Uterus (tissue), 4 donors: Measurements from ENCODE around the gene BMERB1. TPM values are rescaled to one million over a fixed set of nuclear protein-coding genes. Genes with fewer than 3 reads are reported as not detected.
"Not testable (repeated sequence)": the region's sequence is repeated elsewhere in the genome, so short reads cannot be mapped to it uniquely, and the experiment has no call there.

ENCODE experiments used
- DNase-seq, 2 donors: peaks; one replicate each; pipeline ENCODE4 v3.0.0-alpha.2; 2019 to 2020
- H3K27ac ChIP-seq, 2 donors: fragments of 200-600 bp; sonication (generic); 1 replicate in 1 of 2; 2 replicates in 1 of 2; pipeline ENCODE4 v1.5.1; 2016 to 2018
- H3K27me3 ChIP-seq, 2 donors: fragments of 200-600 bp; sonication (generic); one replicate each; pipeline ENCODE4 v1.5.1; 2018 to 2019; ENCODE audit warnings: control low read depth in 1 of 2
- H3K36me3 ChIP-seq, 2 donors: fragments of 200-600 bp; sonication (generic); one replicate each; pipeline ENCODE4 v1.5.1; 2019; ENCODE audit warnings: control low read depth in 1 of 2
- H3K4me1 ChIP-seq, 2 donors: fragments of 200-600 bp; sonication (generic); one replicate each; pipeline ENCODE4 v1.5.1; 2018 to 2019; ENCODE audit warnings: control low read depth in 1 of 2
- H3K4me3 ChIP-seq, 2 donors: fragments of 200-600 bp; sonication (generic); 1 replicate in 1 of 2; 2 replicates in 1 of 2; pipeline ENCODE4 v1.5.1; 2018 to 2019; ENCODE audit warnings: mild to moderate bottlenecking in 1 of 2
- H3K9me3 ChIP-seq, 2 donors: fragments of 200-600 bp; sonication (generic); one replicate each; pipeline ENCODE4 v1.5.1; 2019; ENCODE audit warnings: control low read depth in 1 of 2
- CTCF ChIP-seq, 4 experiments: fragments of 200-600 bp in 2 of 4; fragments of 450-650 bp in 2 of 4; sonication (generic) in 2 of 4; IDR thresholded peaks; one replicate each; pipeline ENCODE4 v1.5.1; 2016 to 2019; ENCODE audit warnings: antibody characterized with exemption in 4 of 4, mild to moderate bottlenecking in 2 of 4, moderate library complexity in 1 of 4
- POLR2A ChIP-seq, 2 donors: fragments of 450-650 bp; IDR thresholded peaks; one replicate each; pipeline ENCODE4 v1.6.1; 2016; ENCODE audit warnings: antibody characterized with exemption in 2 of 2, mild to moderate bottlenecking in 1 of 2, moderate library complexity in 1 of 2
- intact Hi-C: fragments of 100-400 bp; cut with DNase I; formaldehyde crosslinking; loops from one replicate; pipeline ENCODE4 v1.15.1; 2023; ENCODE audit warnings: low total_unique reads
- total RNA-seq, 4 donors: library from RNA; depleted of rRNA in 3 of 4; stranded (reverse); fragments of >200 nt in 3 of 4; gene quantifications; one replicate each; pipeline versions ENCODE4 v1.1.0 to v1.2.4, GENCODE V29; 2014 to 2023
- donor health status: DM: yes; HTN: yes; CAD: no.

The BMERB1 gene
- total RNA-seq, 4 donors from 2014 or later, result 12.8 to 98.9 (median 39.2) TPM

DNA sequence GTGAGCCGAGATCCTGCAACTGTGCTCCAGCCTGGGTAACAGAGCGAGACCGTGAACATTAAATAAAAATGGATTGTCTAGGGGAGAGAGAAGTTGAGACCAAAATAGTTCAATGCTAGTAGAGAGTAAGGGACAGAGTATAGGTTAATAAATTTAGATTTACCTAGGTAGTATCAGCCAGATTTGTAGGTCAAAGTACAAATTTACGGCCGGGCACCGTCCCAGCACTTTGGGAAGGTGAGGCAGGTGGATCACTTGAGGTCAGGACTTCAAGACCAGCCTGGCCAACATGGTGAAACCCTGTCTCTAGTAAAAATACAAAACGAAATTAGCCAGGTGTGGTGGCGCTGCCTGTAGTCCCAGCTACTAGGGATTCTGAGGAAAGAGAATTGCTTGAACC, 12.2 kb upstream of the BMERB1 start:
- H3K27me3 ChIP-seq, result no peaks in the 10 kb centered on the region
- intact Hi-C loops, result no loop called here
- no peak overlapping the region for H3K4me3 ChIP-seq
- no peaks in the 10 kb centered on the region for H3K4me1 ChIP-seq
- no peak for DNase-seq
- H3K36me3 ChIP-seq, result no peaks in the 10 kb centered on the region
- H3K9me3 ChIP-seq, result no peaks in the 10 kb centered on the region
- no peak for TF ChIP-seq CTCF (IDR thresholded peaks at IDR 0.05)
- no peak for TF ChIP-seq POLR2A (IDR thresholded peaks at IDR 0.05)
- no peak overlapping the region for H3K27ac ChIP-seq

DNA sequence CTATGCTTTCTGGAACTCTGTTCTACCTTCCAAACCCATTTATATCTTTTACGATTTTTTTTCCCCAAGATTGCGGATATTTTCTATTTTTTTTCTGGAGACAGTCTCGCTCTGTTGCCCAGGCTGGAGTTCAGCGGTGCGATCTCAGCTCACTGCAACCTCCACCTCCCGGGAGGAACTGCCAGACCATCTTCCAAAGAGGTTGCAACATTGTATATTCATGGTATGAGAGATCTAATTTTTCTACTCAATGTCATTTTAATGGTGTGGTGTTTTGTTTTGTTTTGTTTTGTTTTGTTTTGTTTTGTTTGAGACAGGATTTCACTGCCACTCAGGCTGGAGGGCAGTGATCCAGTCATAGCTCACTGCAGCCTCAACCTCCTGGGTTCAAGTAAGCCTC, 8.5 kb upstream of the BMERB1 start:
- no peaks in the 10 kb centered on the region for H3K4me1 ChIP-seq
- intact Hi-C loops, result no loop called here
- H3K27me3 ChIP-seq, result no peaks in the 10 kb centered on the region
- no peak for TF ChIP-seq CTCF (IDR thresholded peaks at IDR 0.05)
- TF ChIP-seq POLR2A (IDR thresholded peaks at IDR 0.05), result no peak
- no peaks in the 10 kb centered on the region for H3K36me3 ChIP-seq
- no peaks in the 10 kb centered on the region for H3K9me3 ChIP-seq
- no peak overlapping the region for H3K27ac ChIP-seq
- no peak overlapping the region for H3K4me3 ChIP-seq
- DNase-seq, result no peak

- Histone ChIP-seq H3K27ac (no peak overlapping the region), H3K36me3 (no peaks in the 10 kb centered on the region), H3K27me3 (no peaks in the 10 kb centered on the region), H3K9me3 (no peaks in the 10 kb centered on the region), H3K4me1 (no peaks in the 10 kb centered on the region), H3K4me3 (no peak overlapping the region)
- intact Hi-C loops, result no loop called here
- DNase-seq, result no peak
- TF ChIP-seq CTCF (IDR thresholded peaks at IDR 0.05) (no peak), POLR2A (IDR thresholded peaks at IDR 0.05) (no peak)
These were observed 7.6 kb upstream of the BMERB1 start for GRCh38 chr16:15426796-15427195.

GRCh38 chr16:15427648-15428239, 6.6 kb upstream of the BMERB1 start:
- no peaks in the 10 kb centered on the region for H3K4me1 ChIP-seq
- H3K9me3 ChIP-seq, result no peaks in the 10 kb centered on the region
- intact Hi-C loops, result no loop called here
- peak; percentile 80 to 83 for DNase-seq
- no peaks in the 10 kb centered on the region for H3K36me3 ChIP-seq
- H3K27me3 ChIP-seq, result no peaks in the 10 kb centered on the region
- TF ChIP-seq POLR2A (IDR thresholded peaks at IDR 0.05), result no peak
- peak; percentile 60 to 78 (median 76) for TF ChIP-seq CTCF (IDR thresholded peaks at IDR 0.05)
- H3K27ac ChIP-seq, result peak overlapping the region; percentile 42 to 45
- no peak overlapping the region for H3K4me3 ChIP-seq

- H3K4me3 ChIP-seq, H3K27ac ChIP-seq, H3K9me3 ChIP-seq, H3K36me3 ChIP-seq, H3K4me1 ChIP-seq, intact Hi-C loops, DNase-seq, H3K27me3 ChIP-seq: not testable (repeated sequence)
These were observed 3.5 kb upstream of the BMERB1 start for GRCh38 chr16:15430884-15431283.

DNA sequence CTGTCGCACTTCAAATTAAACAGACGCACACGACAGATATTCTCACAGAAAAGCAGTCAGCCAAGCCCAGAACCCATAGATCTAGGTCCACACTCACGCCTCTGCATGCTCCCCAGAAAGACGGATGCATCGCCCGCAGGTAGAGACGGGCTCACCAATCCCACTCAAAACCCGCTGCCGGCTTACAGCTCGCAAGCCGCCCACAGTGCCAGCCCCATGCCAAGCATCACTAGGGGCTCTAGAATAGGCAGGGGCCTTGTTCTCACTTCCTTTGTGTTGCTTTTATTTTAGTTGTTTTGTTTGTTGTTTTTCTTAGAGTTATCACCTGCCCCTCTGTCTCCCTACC, 336 bp upstream of the BMERB1 start:
- Histone ChIP-seq H3K4me3 (peak overlapping the region; percentile 67 to 78), H3K4me1 (no peaks in the 10 kb centered on the region), H3K27ac (peak overlapping the region; percentile 80 to 84), H3K36me3 (no peaks in the 10 kb centered on the region), H3K27me3 (no peaks in the 10 kb centered on the region), H3K9me3 (no peaks in the 10 kb centered on the region)
- peak in 1 of 2 donors; percentile 16 for DNase-seq
- TF ChIP-seq CTCF (IDR thresholded peaks at IDR 0.05) (no peak), POLR2A (IDR thresholded peaks at IDR 0.05) (no peak)
- intact Hi-C loops, result no loop called here
